NCI-H446 (cell line): Measurements from ENCODE around the gene DNER.
"Not testable (repeated sequence)": the region's sequence is repeated elsewhere in the genome, so short reads cannot be mapped to it uniquely, and the experiment has no call there.

Experiments used
- DNase-seq, 2 experiments: peaks; one replicate each; lab custom pipeline; 2025; lab: John Stamatoyannopoulos, UW

Gene DNER

DNA sequence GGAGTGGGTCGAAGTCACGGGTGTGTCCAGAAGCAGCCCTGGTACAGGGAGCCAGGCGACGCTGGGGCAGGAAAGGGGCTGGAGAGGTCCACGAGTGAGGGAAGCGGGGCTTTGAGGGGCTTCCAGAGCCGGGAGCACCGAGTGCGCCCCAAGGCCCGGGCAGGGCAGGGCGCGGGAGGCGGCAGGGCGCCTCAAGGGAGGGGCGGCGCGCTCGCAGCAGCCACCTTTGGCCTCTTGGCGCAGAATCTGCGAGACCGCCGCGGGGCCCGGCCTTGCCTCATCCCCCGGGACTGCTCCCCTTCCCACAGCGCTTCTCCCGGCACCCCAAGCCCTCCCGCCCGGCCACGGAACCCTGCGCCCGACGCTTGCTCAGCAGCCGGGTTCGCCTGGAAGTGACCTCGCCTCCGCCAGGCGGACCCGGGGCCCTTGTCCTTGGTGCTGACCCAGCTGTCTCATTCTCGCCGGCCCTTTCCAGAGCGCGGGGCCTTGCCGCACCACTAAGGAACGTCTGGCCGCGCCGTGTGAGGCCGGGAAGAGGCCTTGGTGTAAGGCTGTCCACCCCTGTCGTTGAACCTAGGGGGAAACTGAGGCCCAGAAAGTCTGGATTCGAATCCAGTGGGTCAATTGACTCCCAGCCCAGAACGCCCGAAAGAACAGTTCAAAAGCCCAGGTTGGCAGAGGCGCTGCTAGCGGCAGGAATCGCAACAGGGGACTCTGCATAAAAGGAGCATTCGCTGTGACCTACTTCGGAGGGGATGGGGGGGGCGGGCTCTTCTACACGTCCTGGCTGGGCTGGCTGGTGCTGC is 584 bp upstream of the DNER start:
- DNase-seq: no peak

DNA sequence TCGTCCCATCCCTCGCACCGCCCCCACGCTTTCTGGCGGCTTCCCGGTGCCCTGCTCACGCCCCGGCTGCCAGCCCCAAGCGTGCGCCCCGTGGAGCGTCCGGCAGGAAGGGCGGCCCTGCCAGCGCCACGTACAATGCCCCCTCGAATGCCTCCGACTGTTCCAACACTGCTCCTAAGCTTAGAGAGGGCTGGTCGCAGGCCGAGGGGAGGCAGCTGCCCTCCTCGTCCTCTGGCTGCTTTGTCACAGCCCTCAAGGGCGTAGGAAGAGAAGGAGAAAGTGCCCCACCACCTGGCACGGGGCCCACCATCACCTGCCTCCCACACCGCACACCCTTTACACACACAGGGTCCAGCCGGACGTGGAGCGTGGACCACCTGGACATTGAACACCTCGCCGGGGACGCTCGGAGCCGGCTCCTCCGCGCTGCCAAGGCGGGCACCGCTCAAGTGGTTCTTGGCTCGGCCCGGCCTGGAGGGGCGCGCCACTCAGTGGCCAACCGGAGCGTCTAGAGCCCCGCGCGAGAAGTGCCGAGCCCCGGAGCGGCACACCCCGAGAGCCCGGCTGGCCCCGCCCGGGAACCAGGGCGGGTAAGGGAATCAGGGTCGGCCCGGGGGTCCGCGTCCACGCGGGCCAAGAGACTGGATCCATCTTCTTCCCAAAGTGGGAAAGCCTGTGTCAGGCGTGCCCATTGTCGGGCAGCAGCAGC is 830 bp downstream of the DNER start:
- no peak for DNase-seq

DNA sequence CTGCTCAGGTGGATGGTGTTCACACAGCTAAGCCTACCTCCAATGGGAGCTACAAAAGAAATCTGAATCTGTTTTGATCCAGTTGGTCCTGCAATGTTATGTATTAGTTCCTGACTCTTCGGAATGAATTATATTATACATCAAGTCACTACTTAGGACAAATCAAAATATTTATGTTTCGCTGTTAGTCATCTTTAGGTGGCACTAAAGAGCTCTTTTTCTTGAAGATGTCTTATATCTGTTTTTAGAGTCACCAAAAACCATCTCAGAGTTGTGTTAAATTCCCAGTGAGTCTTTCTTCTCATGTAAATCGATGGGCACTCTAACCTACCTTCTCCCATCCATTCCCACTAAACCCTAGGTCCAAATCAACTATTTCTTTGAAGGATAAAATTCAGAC is 2.2 kb downstream of the DNER start:
- DNase-seq: no peak

DNA sequence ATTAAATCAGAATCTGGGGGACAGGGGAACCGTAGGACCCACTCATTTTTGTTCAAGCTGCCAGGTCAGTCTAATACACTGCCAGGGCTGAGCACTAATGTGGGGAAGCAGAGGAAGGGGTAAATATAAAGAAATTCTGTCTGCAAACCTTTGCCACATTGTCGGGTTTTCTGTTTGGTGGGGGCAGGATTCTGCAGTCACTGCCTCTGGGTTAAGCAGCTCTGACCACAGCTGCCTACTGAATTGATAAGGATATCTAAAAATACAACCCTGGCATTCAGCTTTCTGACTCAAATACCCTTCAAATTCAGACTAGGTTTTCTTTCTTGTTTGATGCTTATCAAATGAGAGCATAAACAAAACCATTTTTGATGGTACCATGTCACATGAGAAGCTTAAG is 6.0 kb downstream of the DNER start:
- no peak for DNase-seq

DNA sequence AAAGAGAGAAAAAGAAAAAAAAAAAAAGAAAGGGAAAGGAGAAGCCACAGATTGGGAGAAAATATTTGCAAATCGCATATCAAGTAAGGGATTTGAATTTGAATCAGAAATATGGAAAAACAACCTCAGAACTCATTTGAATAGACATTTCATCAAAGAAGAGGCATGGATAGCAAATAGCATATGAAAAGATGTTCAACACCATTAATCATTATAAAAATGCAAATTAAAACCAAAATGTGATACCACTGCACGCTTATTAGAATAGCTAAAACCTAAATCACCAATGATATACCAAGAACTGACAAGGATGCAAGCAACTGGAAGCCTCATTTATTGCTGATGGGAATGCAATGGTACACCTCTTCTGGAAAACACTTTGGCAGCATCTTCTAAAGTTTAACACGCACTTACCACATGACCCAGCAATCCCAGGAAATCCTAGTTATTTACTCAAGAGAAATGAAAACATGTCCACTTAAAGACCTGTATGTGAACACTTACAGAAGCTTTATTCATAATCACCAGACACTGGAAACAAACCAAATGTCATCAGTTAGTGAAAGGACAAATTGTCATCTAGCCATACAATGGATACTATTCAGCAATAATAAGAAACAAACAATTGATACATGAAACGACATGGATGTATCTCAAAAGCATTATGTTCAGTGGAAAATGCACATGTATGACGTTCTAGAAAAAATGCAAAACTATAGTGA is 10.3 kb downstream of the DNER start:
- DNase-seq: no peak

DNA sequence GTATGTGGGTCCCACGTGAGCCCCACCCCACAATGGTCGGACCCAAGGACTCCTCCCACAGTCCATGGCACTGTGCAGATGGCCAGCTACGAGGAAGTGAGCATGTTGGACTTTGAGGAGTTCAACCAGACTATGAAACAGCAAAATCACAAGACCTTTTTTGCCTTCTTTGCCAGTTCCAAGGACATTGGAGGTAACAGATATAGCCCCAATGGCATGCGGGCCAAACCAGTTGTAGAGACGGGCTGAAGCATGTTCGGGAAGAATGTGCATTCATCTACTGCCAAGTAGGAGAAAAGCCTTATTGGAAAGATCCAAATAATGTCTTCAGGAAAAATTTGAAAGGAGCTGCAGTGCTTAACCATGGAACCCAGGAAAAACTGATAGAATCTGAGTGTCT is 12.6 kb downstream of the DNER start:
- no peak for DNase-seq

DNA sequence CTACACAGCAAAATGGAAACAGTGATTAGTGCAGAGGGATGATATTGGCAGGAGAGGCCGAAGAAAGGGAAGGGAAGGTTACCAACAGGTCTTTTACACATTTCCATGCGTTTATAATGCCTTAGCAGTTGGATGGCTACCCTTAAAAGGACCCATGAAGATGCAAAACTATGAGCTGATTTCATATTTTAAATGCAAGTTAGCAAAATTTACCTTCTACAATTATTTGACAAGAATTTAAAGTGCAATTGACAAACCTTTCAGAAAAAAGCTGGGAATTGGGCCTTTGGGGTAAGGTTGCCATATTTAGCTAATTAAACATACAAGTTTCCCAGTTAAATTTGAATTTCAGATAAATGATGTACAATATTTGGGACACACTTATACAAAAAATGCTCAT is 13.3 kb downstream of the DNER start:
- DNase-seq: no peak

DNA sequence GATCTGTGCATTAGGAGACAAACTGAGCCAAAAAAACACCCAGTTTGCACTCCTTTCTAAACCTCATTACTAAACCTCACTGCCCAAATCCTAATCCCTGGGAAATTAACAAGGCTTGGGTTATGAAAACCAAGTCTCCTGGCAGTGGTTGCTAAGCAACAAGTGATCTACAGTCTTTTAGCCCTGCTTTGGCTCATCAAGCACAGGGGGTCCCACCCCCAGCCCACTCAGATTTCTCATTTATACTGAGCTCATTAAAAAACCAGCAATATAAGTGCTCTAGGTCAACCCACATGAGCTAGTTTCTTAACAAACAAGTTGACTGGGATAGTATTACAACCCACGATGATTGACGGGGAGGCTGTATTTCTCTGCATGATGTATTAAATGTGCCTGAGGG is 18.4 kb downstream of the DNER start:
- DNase-seq: no peak

DNA sequence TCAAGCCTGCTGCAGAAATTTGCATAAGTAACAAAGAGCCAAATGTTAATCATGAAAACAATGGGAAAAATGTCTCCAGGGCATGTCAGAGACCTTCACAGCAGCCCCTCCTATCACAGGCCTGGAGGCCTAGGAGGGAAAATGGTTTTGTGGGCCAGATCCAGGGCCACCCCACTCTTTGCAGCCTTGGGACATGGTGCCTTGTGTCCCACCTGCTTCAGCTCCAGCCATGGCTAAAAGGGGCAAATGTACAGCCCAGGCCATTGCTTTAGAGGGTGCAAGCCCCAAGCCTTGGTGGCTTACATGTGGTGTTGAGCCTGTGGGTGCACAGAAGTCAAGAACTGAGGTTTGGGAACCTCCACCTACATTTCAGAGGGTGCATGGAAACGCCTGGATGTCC is 20.5 kb downstream of the DNER start:
- DNase-seq: not testable (repeated sequence)

DNA sequence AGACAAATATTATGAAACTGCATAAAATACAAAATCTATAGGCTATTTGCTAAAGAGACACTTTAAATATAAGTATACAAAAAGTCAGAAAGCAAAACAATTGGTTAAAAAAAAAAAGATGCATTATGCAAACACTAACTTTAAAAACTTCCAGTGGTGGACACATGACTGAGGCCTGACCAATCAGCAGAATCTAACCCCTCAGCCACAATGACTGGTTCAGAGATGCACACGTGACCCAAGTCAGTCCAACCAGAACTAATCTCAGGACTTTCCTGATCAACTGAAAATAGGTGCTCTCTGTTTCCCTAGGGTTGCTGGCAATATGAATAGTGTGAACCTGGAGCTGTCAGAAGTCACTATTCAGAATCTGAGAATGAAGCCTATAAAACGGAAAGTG is 22.7 kb downstream of the DNER start:
- no peak for DNase-seq

DNA sequence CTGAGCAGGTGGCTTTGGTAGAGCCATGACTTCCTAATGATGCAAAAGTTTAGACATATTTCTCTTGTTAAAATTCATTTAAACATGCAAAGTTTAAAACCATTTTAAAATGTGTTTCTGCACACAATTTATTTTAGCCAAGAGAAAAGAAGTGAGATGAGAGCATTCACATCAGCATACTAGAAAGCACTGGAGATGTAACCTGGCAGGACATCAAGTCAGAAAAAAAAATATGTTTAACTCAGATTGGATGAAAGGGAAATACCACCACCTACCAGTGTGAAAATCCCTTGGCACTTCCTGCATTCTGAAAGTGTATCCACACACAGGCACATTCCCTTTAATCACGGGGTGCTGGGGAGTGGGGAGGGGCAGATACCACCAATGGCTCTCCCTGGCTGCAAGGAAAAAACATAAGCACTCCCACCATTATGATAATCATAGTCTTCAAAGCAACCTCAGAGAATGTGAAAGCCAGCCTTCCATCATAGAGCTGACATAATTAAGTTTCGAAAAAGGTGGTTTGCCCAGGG is 25.0 kb downstream of the DNER start:
- no peak for DNase-seq

DNA sequence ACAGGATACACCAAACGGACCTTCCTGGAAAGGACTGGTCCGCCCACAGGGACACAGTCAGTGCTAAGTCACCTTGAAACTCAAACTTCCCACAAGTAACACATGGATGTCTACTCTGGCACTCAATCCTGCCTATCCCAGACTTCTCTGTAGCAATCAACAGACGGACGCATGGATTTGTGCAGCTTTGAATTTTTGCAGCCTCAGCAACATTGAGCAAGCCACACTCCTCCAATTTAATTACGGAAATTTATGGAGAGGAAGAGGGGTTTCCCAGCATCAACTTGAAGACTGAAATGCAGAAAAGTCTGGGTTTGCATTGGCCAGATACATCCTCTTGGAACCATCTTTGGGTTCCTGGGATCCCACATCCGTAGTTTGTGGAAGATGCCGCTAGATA is 26.2 kb downstream of the DNER start:
- DNase-seq: no peak

DNA sequence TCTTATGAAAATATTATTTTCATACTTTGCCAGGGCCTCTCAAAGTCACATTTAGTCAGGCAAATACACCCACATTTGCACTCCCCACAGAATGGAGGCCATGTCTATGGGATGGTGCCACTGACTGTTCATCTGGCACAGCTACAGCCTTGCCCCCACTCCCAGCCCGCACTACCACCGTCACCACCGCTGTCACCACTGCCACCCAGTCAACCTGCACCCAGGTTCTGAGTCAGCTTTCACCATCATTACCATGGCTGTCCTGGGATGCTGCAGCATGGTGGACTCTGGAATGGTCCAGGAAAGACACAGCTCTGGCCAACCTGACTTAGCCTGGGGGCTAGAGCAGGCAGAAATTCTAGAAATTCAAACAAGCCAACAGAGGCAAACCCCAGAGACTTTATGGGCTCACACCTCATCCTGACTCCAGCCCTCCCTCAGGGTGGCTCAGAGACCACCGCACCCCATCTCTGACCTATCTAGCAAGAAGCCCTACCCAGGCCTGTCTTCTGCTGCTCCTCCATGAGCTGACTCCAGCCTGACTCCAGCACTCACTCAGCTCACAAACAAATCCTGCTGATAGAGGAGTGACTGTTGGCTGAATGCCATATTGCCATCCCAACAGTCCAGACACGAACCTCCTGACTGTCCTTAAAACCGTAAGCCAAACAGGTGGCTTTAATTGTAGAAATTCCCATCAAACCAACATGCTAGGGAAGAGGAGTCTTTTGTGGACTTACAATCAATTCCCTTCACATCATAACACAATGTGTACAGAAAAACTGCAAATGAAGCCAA is 28.0 kb downstream of the DNER start:
- no peak for DNase-seq

DNA sequence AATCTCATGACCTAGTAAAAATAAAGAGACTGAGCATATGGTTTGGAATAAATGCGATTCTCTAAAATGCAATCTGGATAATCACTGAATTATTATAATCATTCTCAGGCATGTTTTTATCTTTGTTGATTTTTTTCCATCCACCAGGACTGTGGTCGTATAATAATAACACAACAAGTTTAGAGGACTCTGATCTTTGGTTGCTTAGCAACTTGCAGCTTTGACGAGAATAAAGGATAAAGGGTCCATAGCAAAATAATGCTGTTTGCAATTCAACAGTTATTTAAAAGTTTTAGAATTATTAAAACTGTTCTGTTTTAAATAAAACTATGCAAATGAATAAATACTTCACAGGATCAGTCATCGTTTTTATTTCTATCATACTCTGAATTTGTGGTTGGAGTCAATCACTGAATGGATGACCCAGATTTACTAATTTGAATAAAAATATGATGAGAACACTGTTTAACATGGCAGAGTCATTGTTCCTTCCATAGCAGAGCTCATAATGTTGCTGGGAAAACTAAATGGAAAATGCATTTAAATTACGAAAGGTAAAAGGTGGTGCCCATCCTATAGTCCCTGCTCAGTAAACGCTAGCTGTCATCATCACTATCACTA is 29.3 kb downstream of the DNER start:
- DNase-seq: no peak

DNA sequence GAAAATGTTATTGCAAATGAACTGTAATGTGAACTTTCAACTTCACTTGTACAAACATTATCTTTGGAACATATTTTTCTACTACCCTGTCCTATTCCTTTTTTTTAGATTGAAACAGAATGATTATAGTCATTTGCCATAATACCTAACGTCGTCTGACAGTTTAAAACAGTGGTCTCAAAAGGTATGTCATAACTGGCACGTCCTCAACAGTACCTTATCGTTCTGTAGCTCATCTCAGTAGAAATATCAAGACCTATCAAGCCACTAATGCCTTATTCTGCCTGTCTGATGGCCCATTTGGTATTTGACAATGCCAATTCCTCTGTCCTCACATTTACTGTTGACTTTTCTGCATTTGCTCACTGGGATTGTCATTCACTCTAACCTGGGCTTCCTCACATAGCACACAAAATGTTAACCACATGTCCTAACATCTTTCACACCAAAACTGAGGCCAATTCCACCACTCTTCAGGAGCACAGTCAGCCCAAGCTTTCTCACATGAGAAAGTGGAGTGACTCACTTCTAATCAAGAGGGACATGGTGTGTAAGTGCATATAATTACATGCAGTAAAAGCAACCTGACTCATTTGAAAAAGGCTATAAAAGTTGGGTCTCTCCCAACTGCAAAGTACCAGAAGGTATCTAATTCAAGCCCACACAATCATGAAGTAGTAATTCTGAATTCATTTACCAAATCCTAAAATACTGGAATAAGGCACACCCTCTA is 34.8 kb downstream of the DNER start:
- no peak for DNase-seq

DNA sequence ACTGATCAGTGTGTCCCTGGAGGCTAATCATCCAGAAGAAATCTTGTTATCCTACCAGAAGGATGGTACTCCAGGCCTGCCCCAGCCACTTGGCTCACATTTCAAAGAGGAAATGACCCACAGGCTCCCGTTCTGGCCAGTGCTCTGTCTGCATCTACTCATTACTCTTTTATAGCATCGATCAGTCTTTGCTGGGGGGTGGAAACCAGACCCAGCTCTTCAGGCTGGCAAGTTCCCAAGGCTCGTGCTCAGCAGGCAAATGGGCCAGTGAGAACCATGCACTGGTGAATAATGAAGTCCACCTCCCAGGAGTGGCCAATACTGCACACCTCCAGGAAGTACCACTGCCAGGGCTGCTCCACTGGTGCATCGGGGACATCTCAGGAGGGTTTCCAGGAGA is 38.8 kb downstream of the DNER start:
- no peak for DNase-seq

DNA sequence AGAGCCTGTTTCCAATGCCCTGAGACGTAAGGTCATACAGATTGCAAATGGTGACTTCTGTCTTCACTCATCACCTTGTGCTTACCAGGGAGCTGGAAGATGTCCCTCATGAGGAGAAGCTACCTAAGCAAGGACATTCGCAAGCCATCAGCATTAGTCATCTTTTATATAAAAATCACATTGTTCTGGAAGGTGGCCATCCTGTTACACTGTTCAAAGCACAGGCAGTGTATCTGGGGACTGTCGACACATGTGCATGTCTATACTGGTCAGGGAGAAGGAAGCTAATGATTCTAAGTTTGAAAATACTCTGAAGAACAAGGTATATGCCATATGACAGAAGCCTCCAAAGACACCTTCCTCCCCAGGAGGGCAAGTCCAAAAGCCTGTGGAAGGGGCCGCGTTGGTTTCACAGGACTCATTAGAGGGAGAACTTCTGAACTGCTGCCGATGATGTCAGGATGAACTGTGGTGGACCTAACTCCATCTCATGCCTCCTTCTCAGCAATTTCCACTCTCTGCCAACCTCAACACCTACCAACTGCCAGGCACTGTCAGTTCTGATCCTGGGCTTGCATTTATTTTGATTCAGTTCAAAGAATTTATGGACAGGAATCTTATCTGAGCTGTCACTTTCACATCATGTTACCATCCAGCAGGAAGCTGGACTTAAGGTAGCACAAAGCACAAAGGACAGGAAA is 39.4 kb downstream of the DNER start:
- DNase-seq: no peak

DNA sequence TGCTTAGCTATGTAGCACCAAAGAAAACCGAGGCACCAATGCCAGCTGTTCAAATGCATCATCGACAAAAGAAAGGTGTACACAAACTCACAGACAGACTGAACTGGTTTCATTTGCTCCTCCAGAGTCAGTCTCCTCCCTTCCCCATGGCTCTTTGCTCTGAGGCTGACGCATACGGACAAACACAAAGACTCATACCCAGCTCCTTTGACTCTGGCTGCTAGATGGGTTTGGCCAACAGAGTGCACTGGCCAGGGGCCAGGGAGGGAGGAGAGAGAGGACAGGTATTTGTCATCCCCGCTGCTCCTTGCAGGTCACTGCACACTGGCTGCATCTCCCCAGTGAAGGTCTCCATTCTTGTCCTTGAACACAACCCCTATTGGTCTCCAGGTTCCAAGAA is 40.7 kb downstream of the DNER start:
- DNase-seq: no peak

DNA sequence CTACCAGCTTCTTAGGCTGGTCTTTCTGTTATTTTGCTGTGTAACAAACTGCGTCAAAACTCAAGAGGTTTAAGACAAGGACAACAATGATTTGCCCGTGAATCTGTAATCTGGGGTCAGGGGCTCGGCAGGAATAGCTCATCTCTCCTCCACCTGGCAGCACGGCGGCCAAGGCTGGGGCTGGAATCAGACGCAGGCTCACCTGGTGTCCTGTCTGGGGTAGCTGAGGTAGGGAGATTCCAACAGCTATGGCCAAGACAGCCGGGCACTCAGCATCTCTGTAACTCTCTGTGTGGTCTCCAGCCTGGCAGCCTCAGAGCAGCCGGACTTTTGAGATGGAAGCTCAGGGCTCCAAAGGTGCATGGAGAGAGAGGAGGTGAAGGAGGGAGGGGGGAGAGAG is 42.3 kb downstream of the DNER start:
- no peak for DNase-seq

DNA sequence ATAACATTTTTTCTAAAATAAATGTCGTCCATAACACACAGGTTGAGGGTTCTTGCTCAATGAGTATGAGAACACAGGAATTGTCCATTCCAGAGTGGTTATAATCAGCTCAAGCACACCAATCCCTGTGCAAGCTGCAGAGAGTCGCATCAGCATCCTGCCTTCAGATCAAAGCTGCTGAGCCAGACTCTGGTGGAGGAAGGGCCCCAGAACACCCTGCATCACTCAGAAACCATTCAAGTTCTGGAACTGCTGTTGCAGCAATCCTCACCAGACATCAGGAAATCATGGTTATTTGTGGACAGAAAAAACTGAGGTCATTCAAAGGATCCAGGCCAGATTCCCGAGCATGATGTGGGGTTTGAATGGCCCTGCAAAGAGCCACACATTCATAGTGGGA is 44.5 kb downstream of the DNER start:
- no peak for DNase-seq
